ENCODE data around the gene RARA.

The RARA gene

DNA sequence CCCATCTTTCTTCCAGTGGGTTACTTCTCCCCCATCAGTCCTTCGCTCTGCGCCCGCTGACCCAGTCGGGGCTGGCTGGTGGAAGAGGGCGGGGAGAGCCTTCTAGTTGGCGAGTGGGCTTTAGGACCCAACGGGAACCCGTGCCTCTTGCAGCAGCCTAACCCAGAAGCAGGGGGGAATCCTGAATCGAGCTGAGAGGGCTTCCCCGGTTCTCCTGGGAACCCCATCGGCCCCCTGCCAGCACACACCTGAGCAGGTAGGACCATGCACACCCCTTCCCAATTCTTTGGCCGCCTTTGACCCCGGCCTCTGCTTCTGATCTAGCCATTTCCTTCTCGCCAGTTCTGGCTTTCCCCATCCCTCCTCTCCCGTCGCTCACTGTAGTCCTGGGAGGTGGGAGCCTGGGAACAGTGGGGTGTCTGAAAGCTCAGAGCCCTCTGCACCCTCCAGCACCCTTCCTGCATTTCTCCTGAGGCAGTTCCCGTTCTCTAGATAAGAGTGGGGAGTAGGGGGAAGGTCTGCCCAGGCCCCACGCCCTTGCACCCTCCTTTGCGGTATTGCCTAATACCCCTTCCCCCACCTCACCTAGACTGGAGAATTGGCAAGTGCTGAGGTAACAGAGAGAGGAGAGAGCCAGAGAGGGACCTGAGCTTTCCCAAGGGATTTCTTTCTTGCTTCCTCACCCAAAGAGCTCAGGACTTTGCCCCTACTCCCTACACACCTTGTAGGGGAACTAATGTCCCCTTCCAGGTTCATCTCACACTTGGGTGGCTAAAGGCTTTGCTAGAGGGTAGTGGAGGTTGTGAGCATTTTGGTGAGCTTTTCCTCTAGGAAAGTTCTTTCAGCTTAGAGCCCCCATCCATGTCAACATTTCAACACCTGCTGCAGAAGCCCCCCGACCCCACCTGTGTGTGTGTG lies at the start of gene RARA:
TSS of gene RARA (plus strand) at position 150 of the 918 bp plus-strand sequence. CDS start 22,039 bp downstream, outside the sequence.
- DNase-seq (ENCODE audit: low spot score) = no peak

DNA sequence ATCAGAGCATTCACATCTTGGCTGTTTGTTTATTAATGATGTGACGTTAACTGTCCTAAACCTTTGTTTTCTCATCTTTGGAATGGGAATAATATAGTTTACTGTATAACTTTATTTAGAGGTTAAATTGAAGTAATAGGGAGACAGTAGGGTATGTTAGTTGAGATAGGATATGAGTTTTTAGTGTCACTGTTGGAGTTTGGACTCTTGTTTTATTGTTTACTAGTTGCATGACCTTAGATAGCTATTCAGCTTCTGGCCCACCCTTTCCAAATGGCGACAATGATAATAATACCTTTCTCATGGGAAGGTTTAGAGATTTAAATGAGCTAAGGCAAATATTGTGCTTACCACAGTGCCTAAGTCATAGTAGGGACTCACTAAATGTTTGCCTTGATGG lies 49.5 kb upstream of the RARA start:
- no peak for DNase-seq (ENCODE audit: low spot score)

GRCh38 chr17:40260528-40260927 lies 48.5 kb upstream of the RARA start:
- DNase-seq (ENCODE audit: low spot score) = no peak

DNA sequence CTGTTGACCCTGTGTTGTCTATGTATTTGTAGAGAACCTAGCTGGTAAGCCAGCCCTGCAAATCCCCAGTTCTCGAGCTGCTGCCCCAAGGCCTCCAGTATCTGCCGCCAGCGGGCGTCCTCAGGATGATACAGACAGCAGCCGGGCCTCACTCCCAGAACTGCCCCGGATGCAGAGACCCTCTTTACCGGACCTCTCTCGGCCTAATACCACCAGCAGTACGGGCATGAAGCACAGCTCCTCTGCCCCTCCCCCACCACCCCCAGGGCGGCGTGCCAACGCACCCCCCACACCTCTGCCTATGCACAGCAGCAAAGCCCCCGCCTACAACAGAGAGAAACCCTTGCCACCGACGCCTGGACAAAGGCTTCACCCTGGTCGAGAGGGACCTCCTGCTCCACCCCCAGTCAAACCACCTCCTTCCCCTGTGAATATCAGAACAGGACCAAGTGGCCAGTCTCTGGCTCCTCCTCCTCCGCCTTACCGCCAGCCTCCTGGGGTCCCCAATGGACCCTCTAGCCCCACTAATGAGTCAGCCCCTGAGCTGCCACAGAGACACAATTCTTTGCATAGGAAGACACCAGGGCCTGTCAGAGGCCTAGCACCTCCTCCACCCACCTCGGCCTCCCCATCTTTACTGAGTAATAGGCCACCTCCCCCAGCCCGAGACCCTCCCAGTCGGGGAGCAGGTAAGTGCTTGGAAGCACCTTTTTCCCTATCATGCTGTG lies 44.4 kb upstream of the RARA start:
- DNase-seq (ENCODE audit: low spot score) = no peak

DNA sequence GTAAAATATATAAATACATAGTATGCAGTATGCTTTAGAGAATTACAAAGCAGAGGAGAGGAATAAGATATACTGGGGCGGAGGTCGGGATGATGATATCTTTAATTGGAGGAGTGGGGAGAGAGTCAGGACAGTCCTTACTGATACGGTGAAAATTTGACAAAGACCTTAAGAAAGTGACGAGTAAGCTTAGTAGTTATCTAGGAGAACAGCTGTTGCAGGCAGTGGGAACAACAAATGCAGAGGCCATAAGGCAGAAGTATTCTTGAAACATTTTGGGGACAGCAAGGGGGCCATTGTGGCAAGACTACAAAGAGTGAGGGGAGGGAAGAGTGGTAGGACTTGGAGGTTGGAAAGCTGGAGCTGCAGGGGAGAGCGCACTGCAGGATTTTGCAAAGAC lies 43.6 kb upstream of the RARA start:
- DNase-seq (ENCODE audit: low spot score) = no peak

DNA sequence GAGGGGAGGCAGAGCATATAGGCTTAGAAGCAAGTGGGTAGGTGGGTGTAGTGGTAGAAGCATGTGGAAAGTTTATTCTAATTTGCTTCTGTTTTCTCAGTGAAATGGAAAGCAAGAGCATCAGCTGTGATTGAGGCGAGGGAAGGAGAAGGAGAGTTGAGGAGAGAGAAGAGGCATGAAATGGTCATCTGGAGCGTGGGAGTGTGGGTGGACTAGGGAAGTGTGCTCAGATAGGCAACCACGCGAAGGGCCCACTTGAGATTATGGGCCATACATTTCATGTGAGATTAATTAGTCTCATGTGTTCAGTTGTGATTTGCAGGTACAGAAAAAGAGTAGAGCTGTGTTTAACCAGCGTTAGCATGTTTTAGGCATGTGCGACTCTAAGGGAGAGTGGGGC lies 42.1 kb upstream of the RARA start:
- DNase-seq (ENCODE audit: low spot score) = no peak

DNA sequence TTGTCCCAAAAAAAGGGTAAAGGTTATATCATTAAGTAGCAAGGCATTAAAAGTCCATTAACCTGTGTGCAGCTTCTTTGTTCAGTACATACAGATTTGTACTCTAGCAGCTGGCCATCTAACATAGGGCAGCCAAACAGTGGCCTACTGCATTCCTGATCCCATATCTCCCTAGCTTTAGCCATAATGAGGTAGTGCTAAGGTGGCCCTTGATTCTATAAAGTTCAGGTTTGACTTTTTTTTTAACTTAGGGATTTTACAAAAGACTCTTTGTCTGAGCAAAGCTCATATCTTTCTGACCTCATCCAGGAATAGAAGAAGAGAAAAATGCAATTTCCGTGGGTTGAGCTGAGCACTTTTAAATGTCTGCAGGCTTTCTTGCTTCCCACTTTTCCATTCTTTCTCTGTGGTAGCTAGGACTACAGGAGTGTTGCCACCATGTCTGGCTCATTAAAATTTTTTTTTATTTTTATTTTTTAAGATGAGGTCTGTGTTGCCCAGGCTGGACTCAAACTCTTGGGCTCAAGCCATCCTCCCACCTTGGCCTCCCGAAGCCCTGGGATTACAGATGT lies 40.8 kb upstream of the RARA start:
- no peak for DNase-seq (ENCODE audit: low spot score)

GRCh38 chr17:40278414-40278813 lies 30.6 kb upstream of the RARA start:
- DNase-seq (ENCODE audit: low spot score) = no peak

DNA sequence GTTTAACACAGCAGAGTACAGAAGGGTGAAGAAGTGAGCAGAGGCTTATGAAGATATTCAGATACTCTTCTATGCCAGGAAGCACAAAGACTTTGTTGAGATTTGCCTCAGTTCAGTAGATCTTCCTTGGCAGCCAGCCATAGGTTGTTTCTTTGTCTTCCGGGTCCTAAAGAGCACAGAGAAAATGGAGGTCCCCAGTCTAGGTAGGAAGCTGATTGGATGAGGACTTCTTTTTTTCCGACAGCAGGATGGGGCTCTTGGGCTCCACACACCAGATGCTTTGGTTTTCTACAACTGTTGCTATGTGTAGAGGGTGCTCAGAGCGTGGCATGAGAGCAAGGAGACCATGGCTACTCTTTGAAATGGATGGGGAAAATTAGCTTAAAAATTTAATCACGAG lies 29.6 kb upstream of the RARA start:
- DNase-seq (ENCODE audit: low spot score) = no peak

DNA sequence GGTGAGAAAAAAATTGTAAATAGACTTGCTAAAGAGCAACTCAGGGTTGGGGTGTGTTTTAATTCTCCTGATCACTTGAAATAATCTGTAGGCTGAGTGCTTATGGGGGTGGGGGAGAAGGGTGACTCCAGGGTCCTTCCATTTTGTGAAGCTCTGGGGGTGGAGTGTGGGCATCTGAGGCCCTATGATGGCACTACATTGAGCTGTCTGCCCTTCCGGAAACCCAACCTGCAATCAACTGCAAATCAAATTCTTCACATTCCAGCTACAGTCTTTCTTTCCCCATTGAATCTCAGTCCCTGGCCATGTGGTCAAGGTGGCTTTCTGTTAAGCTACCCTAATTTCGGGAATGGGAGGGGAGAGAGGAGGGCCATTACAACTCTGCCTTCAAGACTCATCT lies 27.3 kb upstream of the RARA start:
- DNase-seq (ENCODE audit: low spot score) = no peak

DNA sequence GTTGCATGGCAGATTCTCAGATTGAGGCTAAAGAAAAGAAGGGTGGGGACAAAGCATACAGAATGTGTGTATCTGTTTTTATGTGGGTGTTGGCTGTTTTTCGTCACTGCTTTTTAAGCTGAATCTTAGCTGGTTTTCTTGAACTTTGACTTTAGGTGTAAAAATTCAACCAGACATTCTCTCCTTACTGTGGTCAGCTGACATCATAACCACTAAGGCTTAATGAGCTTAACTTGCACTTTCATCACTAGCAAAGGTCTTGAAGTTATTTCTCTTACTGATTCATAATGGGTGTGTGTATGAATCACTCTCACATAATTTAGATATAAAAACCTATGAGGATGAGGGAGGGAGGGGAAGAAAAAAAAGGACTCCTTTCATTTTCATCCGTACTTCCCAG lies 25.3 kb upstream of the RARA start:
- no peak for DNase-seq (ENCODE audit: low spot score)

- DNase-seq (ENCODE audit: low spot score) = no peak
These were observed 24.8 kb upstream of the RARA start for GRCh38 chr17:40284085-40284713.

DNA sequence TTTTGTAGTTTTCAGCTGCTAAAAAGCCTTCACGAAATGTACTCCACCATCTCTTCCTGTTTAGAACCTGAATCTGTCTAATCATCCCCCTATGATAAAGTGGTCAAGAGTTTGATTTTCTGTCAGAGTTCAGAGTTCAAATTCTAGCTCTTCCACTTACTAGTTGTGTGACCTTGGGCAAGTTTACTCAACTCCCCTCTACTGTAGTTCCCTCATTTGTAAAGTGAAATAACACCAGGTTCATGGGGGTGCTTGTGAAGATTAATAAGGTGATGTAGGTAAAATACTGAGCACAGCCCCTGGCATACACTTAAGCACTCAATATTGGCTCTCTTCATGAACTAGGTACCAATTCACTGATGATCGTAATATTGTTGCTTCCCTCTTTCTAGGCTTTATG lies 22.5 kb upstream of the RARA start:
- DNase-seq (ENCODE audit: low spot score) = no peak

DNA sequence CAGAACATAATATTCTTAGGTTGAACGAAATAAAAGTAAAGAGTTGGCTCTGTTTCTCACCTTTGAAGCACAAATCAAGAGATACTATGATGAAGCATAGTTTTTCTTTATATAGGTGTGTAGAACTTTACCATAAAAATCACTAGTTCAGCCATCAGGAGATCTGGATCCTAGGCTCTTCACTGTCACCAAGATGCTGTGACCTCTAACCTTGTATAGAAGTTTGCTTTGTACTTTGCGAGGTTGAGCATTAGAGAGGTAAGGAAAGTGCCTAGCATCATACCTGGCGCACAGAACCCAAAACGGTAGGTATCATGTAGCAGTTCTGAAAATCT lies 21.9 kb upstream of the RARA start:
- no peak for DNase-seq (ENCODE audit: low spot score)

DNA sequence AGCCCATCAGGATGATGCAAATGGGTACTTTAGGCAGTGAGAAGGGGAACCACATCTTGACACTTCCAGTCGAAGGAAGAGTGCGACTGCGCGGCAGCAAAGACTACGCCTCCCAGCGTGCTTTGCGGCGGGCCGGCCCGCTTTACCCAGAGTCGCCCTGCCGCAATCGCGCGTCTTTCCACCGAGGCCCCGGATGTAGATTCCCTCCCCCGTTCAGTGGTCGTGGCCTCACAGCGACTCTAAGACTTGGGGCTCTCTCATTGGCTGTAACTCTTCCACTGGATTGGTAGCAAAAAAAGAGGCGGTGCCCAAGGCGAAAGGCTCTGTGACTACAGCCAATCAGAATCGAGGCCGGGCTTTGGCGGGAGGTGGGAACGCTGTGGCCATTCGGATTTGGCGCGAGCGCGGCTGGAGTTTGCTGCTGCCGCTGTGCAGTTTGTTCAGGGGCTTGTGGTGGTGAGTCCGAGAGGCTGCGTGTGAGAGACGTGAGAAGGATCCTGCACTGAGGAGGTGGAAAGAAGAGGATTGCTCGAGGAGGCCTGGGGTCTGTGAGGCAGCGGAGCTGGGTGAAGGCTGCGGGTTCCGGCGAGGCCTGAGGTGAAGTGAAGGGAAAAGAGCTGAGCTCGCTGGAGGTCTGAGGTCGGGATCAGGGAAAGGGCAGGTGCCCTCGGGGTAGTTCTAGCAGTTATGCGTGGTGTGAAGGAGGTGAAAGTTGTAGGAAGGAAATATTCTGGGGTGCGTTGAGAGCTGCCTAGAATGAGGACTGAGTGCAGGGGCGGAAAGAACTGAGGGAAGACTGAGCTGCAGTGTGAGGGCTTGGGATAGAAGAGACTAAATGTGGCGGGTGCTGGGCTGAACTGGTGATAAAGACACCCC lies 21.2 kb upstream of the RARA start, which contains the start of gene CDC6:
TSS of gene CDC6 (plus strand) at position 386 of the 876 bp plus-strand sequence. CDS start 1,542 bp downstream, outside the sequence.
- DNase-seq (ENCODE audit: low spot score) = peak; percentile 100

- DNase-seq (ENCODE audit: low spot score) = no peak
These were observed 18.2 kb upstream of the RARA start for GRCh38 chr17:40290629-40291280.

DNA sequence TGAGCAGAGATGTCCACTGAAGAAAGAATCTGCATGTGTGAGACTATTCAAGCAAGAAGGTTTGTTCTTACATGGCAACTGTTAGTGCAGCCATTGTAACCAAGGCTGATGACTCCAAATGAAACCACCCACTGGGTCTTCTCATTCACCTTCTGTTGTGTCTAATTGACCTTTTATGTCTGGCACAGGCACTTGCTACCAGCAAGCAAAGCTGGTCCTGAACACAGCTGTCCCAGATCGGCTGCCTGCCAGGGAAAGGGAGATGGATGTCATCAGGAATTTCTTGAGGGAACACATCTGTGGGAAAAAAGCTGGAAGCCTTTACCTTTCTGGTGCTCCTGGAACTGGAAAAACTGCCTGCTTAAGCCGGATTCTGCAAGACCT lies 17.7 kb upstream of the RARA start:
- DNase-seq (ENCODE audit: low spot score) = no peak

GRCh38 chr17:40293363-40293762 lies 15.6 kb upstream of the RARA start:
- no peak for DNase-seq (ENCODE audit: low spot score)

DNA sequence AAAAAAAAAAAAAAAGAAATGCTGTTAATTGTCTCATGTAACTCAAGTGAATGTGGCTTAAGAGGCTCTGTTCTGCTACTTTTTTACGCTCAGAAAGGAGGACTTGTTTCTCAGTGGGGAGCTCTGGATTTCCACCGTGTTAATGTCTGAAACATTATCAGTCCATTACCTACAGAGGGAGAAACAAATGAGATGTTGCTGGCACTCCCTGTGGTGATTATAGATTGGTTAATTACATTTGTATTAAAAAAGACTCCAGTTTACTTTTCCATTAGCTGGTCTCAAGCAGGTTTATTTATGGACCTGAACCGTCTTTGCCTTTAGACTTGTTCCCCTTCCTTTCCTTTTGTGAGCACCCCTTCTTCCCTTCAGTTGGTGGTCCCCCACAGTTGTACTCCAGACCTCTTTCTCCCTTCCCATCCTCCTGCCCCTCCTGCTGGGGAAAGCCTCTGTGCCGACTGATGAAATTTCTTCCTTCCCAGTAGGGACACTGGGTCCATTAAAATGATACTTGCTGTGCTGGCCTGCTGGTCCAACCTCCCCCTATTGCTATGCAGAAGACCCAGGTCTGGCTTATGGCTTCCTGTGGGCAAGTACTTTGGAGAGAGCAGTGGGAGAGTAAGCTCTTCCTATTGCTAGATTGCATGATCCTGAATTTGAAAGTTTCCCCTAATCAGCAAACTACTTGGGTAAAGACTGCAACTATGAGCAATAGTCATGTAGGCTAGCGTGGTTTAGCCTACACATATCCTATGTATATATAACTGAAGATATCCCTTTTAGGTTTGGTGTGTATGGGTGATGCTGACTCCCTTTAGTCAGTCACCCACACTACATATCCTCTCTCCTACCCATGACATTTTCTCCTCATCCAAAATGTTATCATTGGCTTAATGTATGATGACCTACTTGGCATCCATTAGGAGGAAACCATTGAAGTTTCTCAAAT lies 13.2 kb upstream of the RARA start:
- DNase-seq (ENCODE audit: low spot score) = no peak

DNA sequence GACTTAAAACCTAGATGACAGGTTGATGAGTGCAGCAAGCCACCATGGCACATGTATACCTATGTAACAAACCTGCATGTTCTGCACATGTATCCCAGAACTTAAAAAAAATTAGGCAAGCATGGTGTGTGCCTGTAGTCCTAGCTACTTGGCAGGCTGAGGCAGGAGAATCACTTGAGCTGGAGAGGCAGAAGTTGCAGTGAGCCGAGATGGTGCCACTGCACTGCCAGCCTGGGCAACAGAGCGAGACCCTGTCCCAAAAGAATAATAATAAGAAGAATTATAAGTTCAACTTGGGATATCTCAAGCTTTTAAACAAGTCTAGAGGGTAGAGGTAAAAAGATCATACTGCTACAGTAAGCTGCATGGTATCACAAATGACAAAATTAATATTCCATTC lies 11.5 kb upstream of the RARA start:
- DNase-seq (ENCODE audit: low spot score) = no peak
